SK-N-SH (cell line): ENCODE measurements around the gene TBX2. TPM values are rescaled to one million over a fixed set of nuclear protein-coding genes. Genes with fewer than 3 reads are reported as not detected.

Experiments
- CTCF ChIA-PET: fragments of 300-600, 350-600 bp; formaldehyde crosslinking; extraction: SDS; loops from one replicate; lab custom pipeline; 2021; lab: Yijun Ruan, JAX
- POLR2A ChIA-PET: fragments of 350-600 bp; sonication (Branson Sonifier 250); formaldehyde crosslinking; extraction: SDS; loops from one replicate; lab custom pipeline; 2020; ENCODE audit warnings: antibody characterized with exemption, inconsistent platforms; lab: Yijun Ruan, JAX
- DNase-seq: peaks from one replicate; pipeline ENCODE4 v3.0.0; 2012
- H2AFZ ChIP-seq: fragments of 200-600 bp; sonication (generic); 2 replicates; pipeline ENCODE4 v1.8.1; 2016; ENCODE audit warnings: antibody characterized with exemption, mild to moderate bottlenecking, low read depth
- H3F3A ChIP-seq: fragments of 200-600 bp; sonication (generic); replicated peaks from 2 replicates; pipeline ENCODE3; 2016; ENCODE audit warnings: antibody characterized with exemption, mild to moderate bottlenecking; ENCODE audit not compliant: insufficient read depth
- H3K27ac ChIP-seq, 2 experiments: fragments of 200-500 bp in 1 of 2; fragments of 200-600 bp in 1 of 2; sonication (Bioruptor generic) in 1 of 2; sonication (generic), shearing (Covaris generic) in 1 of 2; 2 replicates each; pipeline versions ENCODE4 v1.5.1 to v1.6.1; 2014 to 2016; ENCODE audit warnings: low read depth in 2 of 2, inconsistent platforms in 1 of 2, low read length in 1 of 2, mild to moderate bottlenecking in 1 of 2, mixed read lengths in 1 of 2
- H3K27me3 ChIP-seq: fragments of 200-600 bp; sonication (generic), shearing (Covaris generic); 2 replicates; pipeline ENCODE4 v1.6.1; 2016; ENCODE audit warnings: mixed run types; ENCODE audit not compliant: insufficient read depth
- H3K36me3 ChIP-seq, 2 experiments: fragments of 200-500 bp in 1 of 2; fragments of 200-600 bp in 1 of 2; sonication (Bioruptor generic) in 1 of 2; sonication (generic) in 1 of 2; replicated peaks in 1 of 2; 2 replicates each; pipeline versions ENCODE3 to v1.5.1; 2014 to 2016; ENCODE audit warnings: low read length in 1 of 2, mild to moderate bottlenecking in 1 of 2; ENCODE audit not compliant: insufficient read depth in 2 of 2, control insufficient read depth in 1 of 2
- H3K4me1 ChIP-seq, 2 experiments: fragments of 200-500 bp in 1 of 2; fragments of 200-600 bp in 1 of 2; sonication (Bioruptor generic) in 1 of 2; sonication (generic), shearing (Covaris generic) in 1 of 2; 2 replicates each; pipeline versions ENCODE4 v1.5.1 to v1.6.1; 2014 to 2016; ENCODE audit warnings: low read depth in 1 of 2, low read length in 1 of 2, mixed run types in 1 of 2; ENCODE audit not compliant: insufficient read depth in 2 of 2, control insufficient read depth in 1 of 2
- H3K4me2 ChIP-seq: fragments of 200-600 bp; sonication (generic), shearing (Covaris generic); 2 replicates; pipeline ENCODE4 v1.6.1; 2017; ENCODE audit warnings: mixed run types
- H3K4me3 ChIP-seq, 2 experiments: fragments of 200-500 bp in 1 of 2; fragments of 200-600 bp in 1 of 2; sonication (Bioruptor generic) in 1 of 2; sonication (generic), shearing (Covaris generic) in 1 of 2; 2 replicates each; pipeline versions ENCODE4 v1.5.1 to v1.8.1; 2014 to 2016; ENCODE audit warnings: low read depth in 2 of 2, inconsistent platforms in 1 of 2, low read length in 1 of 2, mild to moderate bottlenecking in 1 of 2, mixed read lengths in 1 of 2, moderate library complexity in 1 of 2
- H3K79me2 ChIP-seq: fragments of 200-600 bp; sonication (generic); 2 replicates; pipeline ENCODE4 v1.8.1; 2017; ENCODE audit warnings: mild to moderate bottlenecking; ENCODE audit not compliant: insufficient read depth
- H3K9ac ChIP-seq: fragments of 200-600 bp; sonication (generic); 2 replicates; pipeline ENCODE4 v1.6.1; 2017; ENCODE audit warnings: mixed run types
- H3K9me2 ChIP-seq: fragments of 200-600 bp; sonication (generic); 2 replicates; pipeline ENCODE4 v1.6.1; 2017; ENCODE audit warnings: mixed run types
- H3K9me3 ChIP-seq: fragments of 200-600 bp; sonication (generic); 2 replicates; pipeline ENCODE4 v1.6.1; 2017; ENCODE audit warnings: mixed run types, mild to moderate bottlenecking, moderate library complexity
- H4K20me1 ChIP-seq: fragments of 200-600 bp; sonication (generic); 2 replicates; pipeline ENCODE4 v1.6.1; 2017; ENCODE audit warnings: mild to moderate bottlenecking, mixed run types; ENCODE audit not compliant: insufficient read depth
- CHD2 ChIP-seq: fragments of 150-350 bp; IDR thresholded peaks from 2 replicates; pipeline ENCODE4 v1.6.1; 2018; ENCODE audit warnings: low read length; ENCODE audit not compliant: partially characterized antibody
- POLR2AphosphoS5 ChIP-seq: IDR thresholded peaks from 2 replicates; pipeline ENCODE4 v1.6.1; 2012; ENCODE audit warnings: low read depth, low read length
- RCOR1 ChIP-seq: fragments of 150-350 bp; IDR thresholded peaks from 2 replicates; pipeline ENCODE4 v1.6.1; 2017; ENCODE audit warnings: antibody characterized with exemption, low read length
- SIN3A ChIP-seq: IDR thresholded peaks from 2 replicates; pipeline ENCODE4 v1.6.1; 2012; ENCODE audit warnings: low read depth, mild to moderate bottlenecking, low read length, moderate library complexity, borderline replicate concordance
- TAF1 ChIP-seq: IDR thresholded peaks from 2 replicates; pipeline ENCODE4 v1.6.1; 2012; ENCODE audit warnings: low read depth, mild to moderate bottlenecking, low read length, moderate library complexity, borderline replicate concordance
- TCF12 ChIP-seq: IDR thresholded peaks from 2 replicates; pipeline ENCODE4 v1.4.0; 2012
- YY1 ChIP-seq: IDR thresholded peaks from 2 replicates; pipeline ENCODE4 v1.4.0; 2012; ENCODE audit warnings: low read depth, mild to moderate bottlenecking
- WGBS: methylation state at CpG from one replicate; pipeline ENCODE4 v1.1.6; 2017; ENCODE audit warnings: low lambda C conversion rate; 5-methylcytosine and 5-hydroxymethylcytosine counted together
- polyA plus RNA-seq, 3 experiments: library from polyadenylated mRNA; depleted of rRNA; stranded (reverse); fragments of >200 nt; gene quantifications; 2 replicates each; pipeline ENCODE4 v1.2.3, GENCODE V29; 2012
- TF ChIP-seq, protein P1 (sequence below): IDR thresholded peaks from 2 replicates; pipeline ENCODE4; 2012
- TF ChIP-seq, protein P2 (sequence below): IDR thresholded peaks from 2 replicates; pipeline ENCODE4 v1.4.0; 2012; ENCODE audit warnings: low read depth
- TF ChIP-seq, protein P3 (sequence below): IDR thresholded peaks from 2 replicates; pipeline ENCODE4 v1.6.1; 2012; ENCODE audit warnings: mild to moderate bottlenecking, low read depth, low read length, moderate library complexity
- TF ChIP-seq, protein P4 (sequence below): fragments of 150-350 bp; IDR thresholded peaks from 2 replicates; pipeline ENCODE4 v1.6.1; 2016; ENCODE audit warnings: mild to moderate bottlenecking, low read depth, low read length

TBX2 gene
- polyA plus RNA-seq, 1 of the 3 experiments (the other 2 are of a cell fraction), result 57.8 TPM

DNA sequence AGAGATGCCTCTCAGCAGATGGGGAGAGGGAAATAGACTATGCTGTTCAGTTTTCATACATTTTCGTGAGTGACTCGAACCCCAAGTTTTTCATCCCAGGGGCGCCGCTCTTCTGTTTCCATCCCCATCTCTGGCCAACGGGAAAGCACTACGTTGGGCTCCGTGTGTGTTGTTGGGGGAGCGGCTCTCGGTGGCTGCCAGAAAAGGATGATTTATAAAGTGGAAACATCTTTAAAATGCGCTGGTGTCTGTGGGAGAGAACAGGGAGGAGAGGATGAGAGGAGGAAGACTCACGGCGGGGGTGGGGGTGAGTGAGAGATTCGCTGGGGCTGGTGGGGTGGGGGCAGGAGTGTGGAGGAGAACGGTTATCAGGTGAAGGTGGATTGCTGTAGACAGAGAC is 58.4 kb downstream of the TBX2 start:
- Histone ChIP-seq H3K4me1 (peaks cover 0 to 8% of the 10 kb centered on the region in 2 experiments; a peak in 1 of 4 replicates), H3F3A (no peaks in the 10 kb centered on the region), H3K36me3 (no peaks in the 10 kb centered on the region), H3K4me3 (no peak overlapping the region), H3K4me2 (no peak overlapping the region), H3K9ac (no peak overlapping the region), H3K9me2 (no peaks in the 10 kb centered on the region), H3K9me3 (no peaks in the 10 kb centered on the region), H3K27me3 (no peaks in the 10 kb centered on the region), H4K20me1 (no peaks in the 10 kb centered on the region), H3K27ac (no peak overlapping the region), H3K79me2 (no peaks in the 10 kb centered on the region), H2AFZ (no peak overlapping the region)
- 85% methylated on average over 14 of the region's 14 CpGs for WGBS
- TF ChIP-seq RCOR1 (no peak), TAF1 (no peak), TCF12 (no peak), CHD2 (no peak), SIN3A (no peak), POLR2AphosphoS5 (no peak), YY1 (no peak)
- TF ChIP-seq, protein P1, sequence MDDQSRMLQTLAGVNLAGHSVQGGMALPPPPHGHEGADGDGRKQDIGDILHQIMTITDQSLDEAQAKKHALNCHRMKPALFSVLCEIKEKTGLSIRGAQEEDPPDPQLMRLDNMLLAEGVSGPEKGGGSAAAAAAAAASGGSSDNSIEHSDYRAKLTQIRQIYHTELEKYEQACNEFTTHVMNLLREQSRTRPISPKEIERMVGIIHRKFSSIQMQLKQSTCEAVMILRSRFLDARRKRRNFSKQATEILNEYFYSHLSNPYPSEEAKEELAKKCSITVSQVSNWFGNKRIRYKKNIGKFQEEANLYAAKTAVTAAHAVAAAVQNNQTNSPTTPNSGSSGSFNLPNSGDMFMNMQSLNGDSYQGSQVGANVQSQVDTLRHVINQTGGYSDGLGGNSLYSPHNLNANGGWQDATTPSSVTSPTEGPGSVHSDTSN, result no peak
- TF ChIP-seq, protein P2, sequence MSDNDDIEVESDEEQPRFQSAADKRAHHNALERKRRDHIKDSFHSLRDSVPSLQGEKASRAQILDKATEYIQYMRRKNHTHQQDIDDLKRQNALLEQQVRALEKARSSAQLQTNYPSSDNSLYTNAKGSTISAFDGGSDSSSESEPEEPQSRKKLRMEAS, result no peak
- TF ChIP-seq, protein P3, sequence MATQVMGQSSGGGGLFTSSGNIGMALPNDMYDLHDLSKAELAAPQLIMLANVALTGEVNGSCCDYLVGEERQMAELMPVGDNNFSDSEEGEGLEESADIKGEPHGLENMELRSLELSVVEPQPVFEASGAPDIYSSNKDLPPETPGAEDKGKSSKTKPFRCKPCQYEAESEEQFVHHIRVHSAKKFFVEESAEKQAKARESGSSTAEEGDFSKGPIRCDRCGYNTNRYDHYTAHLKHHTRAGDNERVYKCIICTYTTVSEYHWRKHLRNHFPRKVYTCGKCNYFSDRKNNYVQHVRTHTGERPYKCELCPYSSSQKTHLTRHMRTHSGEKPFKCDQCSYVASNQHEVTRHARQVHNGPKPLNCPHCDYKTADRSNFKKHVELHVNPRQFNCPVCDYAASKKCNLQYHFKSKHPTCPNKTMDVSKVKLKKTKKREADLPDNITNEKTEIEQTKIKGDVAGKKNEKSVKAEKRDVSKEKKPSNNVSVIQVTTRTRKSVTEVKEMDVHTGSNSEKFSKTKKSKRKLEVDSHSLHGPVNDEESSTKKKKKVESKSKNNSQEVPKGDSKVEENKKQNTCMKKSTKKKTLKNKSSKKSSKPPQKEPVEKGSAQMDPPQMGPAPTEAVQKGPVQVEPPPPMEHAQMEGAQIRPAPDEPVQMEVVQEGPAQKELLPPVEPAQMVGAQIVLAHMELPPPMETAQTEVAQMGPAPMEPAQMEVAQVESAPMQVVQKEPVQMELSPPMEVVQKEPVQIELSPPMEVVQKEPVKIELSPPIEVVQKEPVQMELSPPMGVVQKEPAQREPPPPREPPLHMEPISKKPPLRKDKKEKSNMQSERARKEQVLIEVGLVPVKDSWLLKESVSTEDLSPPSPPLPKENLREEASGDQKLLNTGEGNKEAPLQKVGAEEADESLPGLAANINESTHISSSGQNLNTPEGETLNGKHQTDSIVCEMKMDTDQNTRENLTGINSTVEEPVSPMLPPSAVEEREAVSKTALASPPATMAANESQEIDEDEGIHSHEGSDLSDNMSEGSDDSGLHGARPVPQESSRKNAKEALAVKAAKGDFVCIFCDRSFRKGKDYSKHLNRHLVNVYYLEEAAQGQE, result no peak
- CTCF ChIA-PET, result interaction anchor here (0.9 to 2.1 kb wide), 4 partner anchors 8 to 93 kb away, joined by 3 to 7 read pairs (median 3); no protein-coding TSS in a partner anchor
- DNase-seq, result no peak
- POLR2A ChIA-PET, result no interaction called here

DNA sequence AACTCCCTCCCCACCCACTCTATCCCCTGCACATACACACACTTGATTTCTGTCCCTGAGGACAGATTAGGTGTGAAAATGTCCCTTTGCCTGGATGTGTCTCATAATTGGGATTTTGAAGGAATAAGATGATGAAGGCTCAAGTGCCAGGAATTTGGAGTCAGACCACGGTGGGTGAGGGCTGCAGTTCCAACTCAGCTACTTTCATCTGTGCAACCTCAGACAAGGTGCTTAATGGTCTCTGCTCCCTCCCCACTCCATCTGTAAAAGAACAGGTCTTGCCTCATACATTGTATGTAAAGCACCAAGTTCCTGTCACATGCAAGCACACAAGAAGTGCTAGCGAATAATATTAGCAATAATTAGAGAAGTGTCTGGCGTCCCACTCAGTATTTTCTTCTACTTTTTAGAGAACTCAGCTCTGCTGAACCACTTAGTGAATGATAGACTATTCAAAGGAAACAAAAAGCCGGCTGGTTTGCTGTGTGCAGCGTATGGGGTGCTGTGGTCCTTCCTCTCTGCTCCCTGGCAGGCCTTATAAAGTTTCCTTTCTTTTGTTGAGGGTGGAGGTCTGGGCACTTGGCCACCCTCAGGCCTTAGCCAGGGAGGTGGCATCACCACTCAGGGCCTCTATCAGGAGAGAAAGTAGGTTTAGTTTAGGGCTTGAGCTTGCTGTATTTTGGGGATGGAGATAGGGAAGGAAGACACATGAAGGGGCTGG is 58.9 kb downstream of the TBX2 start:
- Histone ChIP-seq H3K4me2 (no peak overlapping the region), H3K4me3 (no peak overlapping the region), H3K9ac (no peak overlapping the region), H2AFZ (no peak overlapping the region), H3K4me1 (peaks cover 0 to 14% of the 10 kb centered on the region in 2 experiments; a peak in 1 of 4 replicates), H3K9me3 (no peaks in the 10 kb centered on the region), H3K9me2 (no peaks in the 10 kb centered on the region), H3K27me3 (no peaks in the 10 kb centered on the region), H3F3A (no peaks in the 10 kb centered on the region), H3K79me2 (no peaks in the 10 kb centered on the region), H3K27ac (no peak overlapping the region), H3K36me3 (no peaks in the 10 kb centered on the region), H4K20me1 (no peaks in the 10 kb centered on the region)
- TF ChIP-seq, protein P4, sequence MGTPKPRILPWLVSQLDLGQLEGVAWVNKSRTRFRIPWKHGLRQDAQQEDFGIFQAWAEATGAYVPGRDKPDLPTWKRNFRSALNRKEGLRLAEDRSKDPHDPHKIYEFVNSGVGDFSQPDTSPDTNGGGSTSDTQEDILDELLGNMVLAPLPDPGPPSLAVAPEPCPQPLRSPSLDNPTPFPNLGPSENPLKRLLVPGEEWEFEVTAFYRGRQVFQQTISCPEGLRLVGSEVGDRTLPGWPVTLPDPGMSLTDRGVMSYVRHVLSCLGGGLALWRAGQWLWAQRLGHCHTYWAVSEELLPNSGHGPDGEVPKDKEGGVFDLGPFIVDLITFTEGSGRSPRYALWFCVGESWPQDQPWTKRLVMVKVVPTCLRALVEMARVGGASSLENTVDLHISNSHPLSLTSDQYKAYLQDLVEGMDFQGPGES, result no peak
- no peak for TF ChIP-seq TCF12
- no peak for DNase-seq
- CTCF ChIA-PET, result interaction anchor here (1.1 to 1.2 kb wide), 2 partner anchors 9 to 41 kb away, joined by 3 read pairs; no protein-coding TSS in a partner anchor
- POLR2A ChIA-PET, result no interaction called here
- WGBS, result 69% methylated on average over 5 of the region's 5 CpGs
